Measurements from ENCODE around the gene TMC8.
"Not testable (repeated sequence)": the region's sequence is repeated elsewhere in the genome, so short reads cannot be mapped to it uniquely, and the experiment has no call there.

- TF ChIP-seq, protein P1, sequence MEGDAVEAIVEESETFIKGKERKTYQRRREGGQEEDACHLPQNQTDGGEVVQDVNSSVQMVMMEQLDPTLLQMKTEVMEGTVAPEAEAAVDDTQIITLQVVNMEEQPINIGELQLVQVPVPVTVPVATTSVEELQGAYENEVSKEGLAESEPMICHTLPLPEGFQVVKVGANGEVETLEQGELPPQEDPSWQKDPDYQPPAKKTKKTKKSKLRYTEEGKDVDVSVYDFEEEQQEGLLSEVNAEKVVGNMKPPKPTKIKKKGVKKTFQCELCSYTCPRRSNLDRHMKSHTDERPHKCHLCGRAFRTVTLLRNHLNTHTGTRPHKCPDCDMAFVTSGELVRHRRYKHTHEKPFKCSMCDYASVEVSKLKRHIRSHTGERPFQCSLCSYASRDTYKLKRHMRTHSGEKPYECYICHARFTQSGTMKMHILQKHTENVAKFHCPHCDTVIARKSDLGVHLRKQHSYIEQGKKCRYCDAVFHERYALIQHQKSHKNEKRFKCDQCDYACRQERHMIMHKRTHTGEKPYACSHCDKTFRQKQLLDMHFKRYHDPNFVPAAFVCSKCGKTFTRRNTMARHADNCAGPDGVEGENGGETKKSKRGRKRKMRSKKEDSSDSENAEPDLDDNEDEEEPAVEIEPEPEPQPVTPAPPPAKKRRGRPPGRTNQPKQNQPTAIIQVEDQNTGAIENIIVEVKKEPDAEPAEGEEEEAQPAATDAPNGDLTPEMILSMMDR (IDR thresholded peaks at IDR 0.05), result not testable (repeated sequence)
- TF ChIP-seq POLR2A (IDR thresholded peaks at IDR 0.05), result not testable (repeated sequence)
These were observed 48.2 kb upstream of the TMC8 start for GRCh38 chr17:78082355-78082872.
